ENCODE results near the gene TMEM132D.

Gene TMEM132D

GRCh38 chr12:129641926-129642325 is 261.9 kb downstream of the TMEM132D start:
- no peak for DNase-seq

- no peak for DNase-seq
Measured at GRCh38 chr12:129635021-129635685, 268.7 kb downstream of the TMEM132D start.

- DNase-seq = no peak
Measured at GRCh38 chr12:129631316-129631715, 272.5 kb downstream of the TMEM132D start.

GRCh38 chr12:129629901-129630300 is 273.9 kb downstream of the TMEM132D start:
- no peak for DNase-seq

GRCh38 chr12:129622566-129622965 is 281.3 kb downstream of the TMEM132D start:
- DNase-seq = no peak

- no peak for DNase-seq
Measured at GRCh38 chr12:129619271-129619670, 284.6 kb downstream of the TMEM132D start.

- no peak for DNase-seq
Measured at GRCh38 chr12:129617849-129618248, 286.0 kb downstream of the TMEM132D start.

- no peak for DNase-seq
Measured at GRCh38 chr12:129615001-129615400, 288.8 kb downstream of the TMEM132D start.

- no peak for DNase-seq
Measured at GRCh38 chr12:129614221-129614885, 289.5 kb downstream of the TMEM132D start.

GRCh38 chr12:129613314-129613713 is 290.5 kb downstream of the TMEM132D start:
- no peak for DNase-seq

- no peak for DNase-seq
Measured at GRCh38 chr12:129610601-129611120, 293.2 kb downstream of the TMEM132D start.

- DNase-seq = no peak
Measured at GRCh38 chr12:129607756-129608155, 296.1 kb downstream of the TMEM132D start.

- DNase-seq = no peak
Measured at GRCh38 chr12:129607301-129607700, 296.5 kb downstream of the TMEM132D start.

GRCh38 chr12:129606239-129606638 is 297.6 kb downstream of the TMEM132D start:
- no peak for DNase-seq

- no peak for DNase-seq
Measured at GRCh38 chr12:129605666-129606065, 298.2 kb downstream of the TMEM132D start.

- no peak for DNase-seq
Measured at GRCh38 chr12:129604506-129604905, 299.3 kb downstream of the TMEM132D start.

GRCh38 chr12:129599406-129599805 is 304.4 kb downstream of the TMEM132D start:
- no peak for DNase-seq

GRCh38 chr12:129594098-129594497 is 309.7 kb downstream of the TMEM132D start:
- no peak for DNase-seq

GRCh38 chr12:129592449-129592848 is 311.4 kb downstream of the TMEM132D start:
- DNase-seq = no peak

GRCh38 chr12:129589503-129589902 is 314.3 kb downstream of the TMEM132D start:
- DNase-seq = no peak

- no peak for DNase-seq
Measured at GRCh38 chr12:129588142-129588541, 315.7 kb downstream of the TMEM132D start.

GRCh38 chr12:129585296-129585695 is 318.5 kb downstream of the TMEM132D start:
- DNase-seq = no peak

GRCh38 chr12:129579879-129580278 is 323.9 kb downstream of the TMEM132D start:
- no peak for DNase-seq

GRCh38 chr12:129571901-129572494 is 331.8 kb downstream of the TMEM132D start:
- no peak for DNase-seq

Data from CD4-positive, alpha-beta T cell treated with Interleukin-17A for 1 hour (primary cell).